LNCaP clone FGC (cell line): ENCODE data around the gene TSHR.

Experiments used
- DNase-seq: peaks from one replicate; pipeline ENCODE4 v3.0.0-alpha.2; 2011; ENCODE audit warnings: low read depth
- H3K4me3 ChIP-seq: 2 replicates; pipeline ENCODE4 v1.5.1; 2011; ENCODE audit warnings: mild to moderate bottlenecking, low read depth, low read length, control low read depth
- TF ChIP-seq, protein P1 (sequence below): IDR thresholded peaks from 2 replicates; pipeline ENCODE4 v1.5.1; 2012; ENCODE audit warnings: mild to moderate bottlenecking; ENCODE audit not compliant: control insufficient read depth, insufficient read depth; ENCODE audit errors: extremely low read depth

Gene TSHR

DNA sequence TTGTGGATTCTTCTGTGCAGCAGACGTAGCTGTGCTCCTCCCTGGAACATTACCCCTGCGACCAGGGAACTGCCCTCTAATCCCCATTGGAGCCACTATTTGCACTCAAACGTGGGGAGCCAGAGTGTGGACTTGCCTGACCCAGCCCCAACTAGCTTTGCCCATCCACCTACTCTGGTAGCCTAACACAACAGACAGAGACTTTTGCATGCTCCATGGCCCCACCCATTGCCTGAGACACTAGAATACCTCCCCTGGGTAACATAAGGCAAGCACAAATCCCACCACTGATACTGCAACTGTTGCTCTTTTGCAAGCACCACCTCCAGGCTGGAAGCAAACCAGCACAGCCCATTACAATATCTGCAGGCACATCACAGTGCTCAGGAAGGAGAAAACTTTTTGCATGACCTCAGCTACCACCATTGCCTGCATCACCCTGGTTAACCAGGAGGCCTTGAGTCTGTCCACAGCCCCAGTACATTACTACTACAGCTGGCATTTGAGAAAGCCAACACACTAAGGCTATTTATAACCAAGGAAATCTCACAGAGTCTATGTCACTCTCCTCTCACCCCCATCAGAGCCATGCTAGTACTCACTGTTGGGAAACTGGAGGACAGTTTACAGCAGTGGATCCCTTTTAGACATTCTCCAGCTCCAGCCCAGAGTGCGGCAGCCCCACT lies 28.9 kb upstream of the TSHR start:
- H3K4me3 ChIP-seq, result no peak overlapping the region
- DNase-seq, result no peak
- TF ChIP-seq, protein P1, sequence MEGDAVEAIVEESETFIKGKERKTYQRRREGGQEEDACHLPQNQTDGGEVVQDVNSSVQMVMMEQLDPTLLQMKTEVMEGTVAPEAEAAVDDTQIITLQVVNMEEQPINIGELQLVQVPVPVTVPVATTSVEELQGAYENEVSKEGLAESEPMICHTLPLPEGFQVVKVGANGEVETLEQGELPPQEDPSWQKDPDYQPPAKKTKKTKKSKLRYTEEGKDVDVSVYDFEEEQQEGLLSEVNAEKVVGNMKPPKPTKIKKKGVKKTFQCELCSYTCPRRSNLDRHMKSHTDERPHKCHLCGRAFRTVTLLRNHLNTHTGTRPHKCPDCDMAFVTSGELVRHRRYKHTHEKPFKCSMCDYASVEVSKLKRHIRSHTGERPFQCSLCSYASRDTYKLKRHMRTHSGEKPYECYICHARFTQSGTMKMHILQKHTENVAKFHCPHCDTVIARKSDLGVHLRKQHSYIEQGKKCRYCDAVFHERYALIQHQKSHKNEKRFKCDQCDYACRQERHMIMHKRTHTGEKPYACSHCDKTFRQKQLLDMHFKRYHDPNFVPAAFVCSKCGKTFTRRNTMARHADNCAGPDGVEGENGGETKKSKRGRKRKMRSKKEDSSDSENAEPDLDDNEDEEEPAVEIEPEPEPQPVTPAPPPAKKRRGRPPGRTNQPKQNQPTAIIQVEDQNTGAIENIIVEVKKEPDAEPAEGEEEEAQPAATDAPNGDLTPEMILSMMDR, result no peak

DNA sequence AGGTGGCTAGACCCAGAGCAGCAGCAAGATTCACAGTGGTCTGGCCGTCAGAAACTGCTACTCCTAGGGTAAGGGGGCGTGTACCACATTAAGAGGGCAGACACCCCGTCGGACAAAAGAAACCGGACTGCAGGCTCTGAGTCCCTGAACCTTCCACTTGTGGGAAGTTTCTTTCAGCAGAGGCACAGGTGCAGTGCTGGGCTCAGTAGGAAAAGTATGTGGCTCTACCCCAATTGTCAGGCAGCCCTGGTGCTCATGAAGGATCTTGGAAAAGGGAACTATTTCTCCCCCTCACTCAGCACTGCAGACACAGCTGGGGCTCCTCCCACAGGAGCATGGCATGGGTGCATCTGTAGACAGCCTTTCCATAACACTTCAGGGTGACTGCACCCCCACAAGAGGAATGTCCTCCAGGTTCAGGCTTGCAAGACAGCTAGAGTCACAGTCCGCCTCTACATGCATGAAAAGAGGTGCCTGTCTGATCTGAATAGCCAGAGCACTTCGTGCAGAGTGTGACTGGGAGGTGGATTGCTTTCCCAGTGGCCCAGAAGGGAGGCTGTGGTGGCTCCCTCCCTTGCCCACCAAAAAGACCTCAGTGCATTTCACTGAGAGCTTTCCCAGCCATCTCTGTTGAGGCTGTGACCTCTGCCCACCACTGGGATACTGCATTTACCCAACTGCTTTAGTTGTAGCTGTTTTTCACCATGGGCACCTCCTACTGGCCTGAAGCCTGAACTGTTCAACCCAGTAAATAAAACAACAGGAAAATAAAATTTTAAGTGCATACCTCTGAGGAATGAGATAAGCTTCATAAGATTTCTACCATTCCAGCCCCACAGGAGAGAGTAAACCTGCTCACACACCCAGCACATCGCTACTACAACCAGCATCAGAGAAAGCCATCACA lies 28.1 kb upstream of the TSHR start:
- TF ChIP-seq, protein P1, result no peak
- DNase-seq, result no peak
- H3K4me3 ChIP-seq, result no peak overlapping the region

DNA sequence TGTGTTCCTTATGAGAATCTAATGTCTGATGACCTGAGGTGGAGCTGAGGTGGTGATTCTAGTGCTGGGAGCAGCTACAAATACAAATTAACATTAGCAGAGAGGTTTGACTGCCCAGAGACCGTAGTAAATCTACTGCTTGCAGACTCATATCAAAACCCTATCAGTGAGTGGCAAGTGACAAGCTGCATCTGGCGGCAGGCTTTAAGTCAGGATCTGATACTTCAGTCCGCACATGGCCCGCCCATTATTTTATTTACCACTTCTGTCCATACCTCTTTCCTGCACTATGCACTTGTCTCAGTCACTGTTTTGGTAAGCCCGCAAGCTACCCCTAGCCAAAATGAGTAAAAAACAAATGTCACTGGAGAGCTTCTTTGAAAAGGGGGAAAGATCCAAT lies 25.3 kb upstream of the TSHR start:
- TF ChIP-seq, protein P1, result no peak
- H3K4me3 ChIP-seq, result no peak overlapping the region
- no peak for DNase-seq

DNA sequence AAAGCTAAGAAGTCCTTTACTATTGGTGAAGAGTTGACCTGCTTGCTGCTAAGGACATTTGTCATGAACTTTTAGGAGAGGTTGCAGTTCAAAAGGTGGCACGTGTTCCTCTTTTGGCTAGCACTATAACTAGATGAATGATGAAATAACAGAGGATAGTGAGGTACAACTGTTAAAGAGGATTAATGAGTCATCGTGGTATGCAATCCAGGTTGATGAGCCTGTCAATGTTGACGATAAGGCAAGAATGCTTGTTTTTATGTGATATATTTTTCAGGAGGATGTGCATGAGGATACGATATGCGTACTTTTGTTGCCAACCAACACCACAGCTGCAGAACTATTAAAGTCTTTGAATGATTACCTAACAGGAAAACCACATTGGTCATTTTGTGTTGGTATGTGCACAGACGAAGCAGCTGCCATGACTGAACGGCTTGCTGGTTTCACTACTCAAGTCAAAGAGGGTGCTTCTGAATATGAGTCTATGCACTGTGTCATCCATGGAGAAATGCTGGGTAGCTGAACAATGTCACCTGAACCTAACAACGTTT lies 24.5 kb upstream of the TSHR start:
- no peak for DNase-seq
- no peak overlapping the region for H3K4me3 ChIP-seq
- TF ChIP-seq, protein P1, result no peak

DNA sequence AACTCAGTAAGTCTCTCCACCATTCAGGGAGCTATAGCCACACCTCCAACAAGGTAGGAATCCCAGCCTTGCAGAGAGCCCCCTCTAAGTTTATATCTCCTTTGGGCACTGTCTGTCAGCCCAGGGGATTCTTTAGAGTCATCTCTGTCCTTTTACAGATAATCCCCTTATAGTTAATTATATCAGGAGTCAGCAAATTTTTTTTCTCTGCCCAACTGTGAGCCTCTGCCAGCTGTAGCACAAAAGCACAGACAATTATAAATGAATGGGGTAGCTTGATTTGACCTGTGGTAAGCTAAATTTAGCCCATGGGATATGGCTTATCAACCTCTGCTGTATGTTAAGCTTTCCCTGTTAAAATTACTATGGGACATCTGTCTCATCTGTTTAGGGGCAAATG lies 22.1 kb upstream of the TSHR start:
- no peak overlapping the region for H3K4me3 ChIP-seq
- no peak for DNase-seq
- TF ChIP-seq, protein P1, result no peak

DNA sequence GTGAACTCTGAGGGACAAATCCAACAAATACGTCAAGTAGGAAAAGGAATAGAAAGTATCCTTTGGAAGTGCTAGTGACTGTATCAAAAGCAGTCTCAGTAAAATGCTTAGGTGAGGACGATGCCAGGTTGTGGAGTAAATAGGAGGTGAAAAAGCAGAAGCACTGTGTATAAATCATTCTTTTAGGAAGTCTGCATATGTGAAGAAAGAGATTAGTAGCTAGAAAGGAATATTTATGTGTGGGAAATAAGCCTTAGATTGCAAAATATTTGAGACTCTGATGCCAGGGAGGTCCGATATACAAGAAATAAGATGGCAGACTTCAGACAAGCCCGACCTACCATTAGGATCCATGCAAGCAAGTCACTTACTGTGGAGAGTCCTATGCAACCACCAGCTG lies 21.7 kb upstream of the TSHR start:
- TF ChIP-seq, protein P1, result no peak
- no peak overlapping the region for H3K4me3 ChIP-seq
- DNase-seq, result no peak

DNA sequence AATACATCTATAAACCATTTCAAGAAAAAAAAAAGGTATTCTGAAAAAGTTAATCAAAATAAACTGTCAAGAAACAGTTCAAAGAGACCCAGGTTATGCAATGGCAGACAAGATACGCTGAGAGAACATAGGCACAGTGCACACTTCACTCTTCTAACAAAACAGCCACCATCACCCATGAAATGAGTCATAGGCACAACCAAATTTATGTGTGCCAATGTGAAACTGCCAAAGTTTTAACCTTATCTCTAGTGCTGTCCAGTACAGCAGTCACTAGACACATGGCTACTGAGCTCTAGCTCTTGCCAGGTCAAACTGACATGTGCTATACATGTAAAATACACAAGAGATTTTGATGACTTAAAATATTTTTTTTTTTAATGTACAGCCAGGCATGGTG lies 15.3 kb upstream of the TSHR start:
- no peak overlapping the region; the same call in 1 of the 2 replicates for H3K4me3 ChIP-seq
- TF ChIP-seq, protein P1, result no peak
- no peak for DNase-seq
